RWPE2 (cell line): Measurements from ENCODE around the gene PBRM1.
A peak's percentile ranks its signal among the peaks of the same experiment; 100 is the strongest.

Experiments used
- ATAC-seq: fragments of 200-7000 bp; cut with Tn5 transposase; 3 replicates; pipeline ENCODE4 v1.9.1; 2021; ENCODE audit warnings: low read depth
- DNase-seq: peaks from one replicate; pipeline ENCODE4 v3.0.0-alpha.2; 2020; ENCODE audit warnings: low spot score
- H3K27ac ChIP-seq: fragments of 450-650 bp; 2 replicates; pipeline ENCODE4 v1.5.1; 2017; ENCODE audit warnings: mild to moderate bottlenecking; ENCODE audit not compliant: poor library complexity, severe bottlenecking
- H3K27me3 ChIP-seq: fragments of 250-450 bp; sonication (Bioruptor Pico); 2 replicates; pipeline ENCODE4 v1.5.1; 2021; ENCODE audit warnings: mild to moderate bottlenecking, moderate library complexity; ENCODE audit not compliant: insufficient read depth, poor library complexity, severe bottlenecking
- H3K36me3 ChIP-seq: fragments of 250-450 bp; sonication (Bioruptor Pico); 2 replicates; pipeline ENCODE4 v1.5.1; 2020; ENCODE audit warnings: low read depth, mild to moderate bottlenecking, moderate library complexity
- H3K4me1 ChIP-seq: fragments of 250-450 bp; sonication (Bioruptor Pico); 2 replicates; pipeline ENCODE4 v1.5.1; 2021; ENCODE audit warnings: mild to moderate bottlenecking, moderate library complexity; ENCODE audit not compliant: insufficient read depth, poor library complexity, severe bottlenecking
- H3K4me3 ChIP-seq: fragments of 250-450 bp; sonication (Bioruptor Pico); 2 replicates; pipeline ENCODE4 v1.5.1; 2021; ENCODE audit warnings: mild to moderate bottlenecking, moderate library complexity; ENCODE audit not compliant: severe bottlenecking
- H3K9me3 ChIP-seq: fragments of 250-450 bp; sonication (Bioruptor Pico); 2 replicates; pipeline ENCODE4 v1.5.1; 2021; ENCODE audit warnings: mild to moderate bottlenecking, moderate library complexity; ENCODE audit not compliant: severe bottlenecking
- CTCF ChIP-seq: fragments of 450-650 bp; IDR thresholded peaks from one replicate; pipeline ENCODE4 v1.5.1; 2017; ENCODE audit warnings: mild to moderate bottlenecking, moderate library complexity; ENCODE audit not compliant: poor library complexity, severe bottlenecking

Gene PBRM1

GRCh38 chr3:52614689-52615088 is 71.0 kb downstream of the PBRM1 start:
- Histone ChIP-seq H3K27me3 (no peaks in the 10 kb centered on the region), H3K27ac (no peak overlapping the region), H3K4me3 (no peak overlapping the region), H3K4me1 (no peaks in the 10 kb centered on the region), H3K36me3 (peaks cover 74% of the 10 kb centered on the region), H3K9me3 (no peaks in the 10 kb centered on the region)
- no peak for TF ChIP-seq CTCF
- ATAC-seq (no peak), DNase-seq (no peak)

DNA sequence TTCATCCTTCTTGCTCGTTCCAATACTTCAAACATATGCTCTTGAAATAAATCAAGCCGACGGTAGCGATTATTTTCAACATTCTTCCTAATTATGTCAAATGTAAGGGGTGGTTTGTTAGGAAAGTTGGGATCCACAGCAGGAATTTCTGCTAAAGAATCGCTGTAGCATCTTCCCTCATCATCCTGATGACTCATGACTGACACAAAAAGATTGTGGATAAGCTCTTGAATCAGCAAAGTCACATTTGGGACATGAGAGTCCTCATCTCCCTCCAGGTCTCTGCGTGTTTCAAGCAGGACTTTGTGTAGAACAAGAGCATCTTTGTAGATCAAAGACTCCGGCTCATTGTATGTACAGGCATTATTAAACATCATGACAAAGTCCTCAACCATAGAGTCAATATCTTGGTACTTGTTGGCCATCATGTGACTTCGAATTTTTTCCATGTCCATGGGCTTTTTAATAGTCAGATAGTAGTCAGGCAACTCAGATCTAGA is 76.3 kb downstream of the PBRM1 start:
- Histone ChIP-seq H3K27ac (no peak overlapping the region), H3K36me3 (peaks cover 66% of the 10 kb centered on the region), H3K4me1 (peaks cover 12% of the 10 kb centered on the region), H3K27me3 (no peaks in the 10 kb centered on the region), H3K9me3 (no peaks in the 10 kb centered on the region), H3K4me3 (no peak overlapping the region)
- no peak for TF ChIP-seq CTCF
- DNase-seq (no peak), ATAC-seq (no peak)

DNA sequence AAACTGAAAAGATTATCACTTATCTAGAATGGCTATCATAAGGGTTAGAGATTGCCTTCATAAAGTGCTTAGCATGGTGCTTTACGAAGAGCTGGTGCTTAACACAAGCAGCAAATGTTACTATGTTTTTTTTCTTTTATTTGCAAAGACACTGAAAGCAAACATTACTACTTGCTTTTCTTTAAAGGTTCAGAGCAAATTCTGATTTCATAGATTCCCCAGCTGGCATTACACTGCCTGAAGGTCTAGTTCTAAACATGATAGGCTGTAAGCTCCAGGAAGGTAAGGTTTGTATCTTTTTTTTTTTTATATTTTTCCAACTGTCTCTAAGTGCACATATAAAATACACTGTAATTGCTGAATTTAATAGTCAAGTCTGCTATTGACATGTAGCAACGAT is 77.4 kb downstream of the PBRM1 start:
- no peak overlapping the region for H3K27ac ChIP-seq
- DNase-seq (no peak), ATAC-seq (no peak)
- H3K36me3 ChIP-seq, result peaks cover 74% of the 10 kb centered on the region
- peaks cover 12% of the 10 kb centered on the region for H3K4me1 ChIP-seq
- no peaks in the 10 kb centered on the region for H3K9me3 ChIP-seq
- H3K27me3 ChIP-seq, result no peaks in the 10 kb centered on the region
- no peak for TF ChIP-seq CTCF
- no peak overlapping the region for H3K4me3 ChIP-seq

- H3K4me3 ChIP-seq, result no peak overlapping the region
- no peaks in the 10 kb centered on the region for H3K27me3 ChIP-seq
- peak overlapping the region; percentile 25 for H3K27ac ChIP-seq
Measured at GRCh38 chr3:52606373-52607085, 79.2 kb downstream of the PBRM1 start.

More at GRCh38 chr3:52606373-52607085, 79.2 kb downstream of the PBRM1 start:
- peak; percentile 74 for DNase-seq
- ATAC-seq, result peak; percentile 99
- peaks cover 12% of the 10 kb centered on the region for H3K4me1 ChIP-seq
- peaks cover 83% of the 10 kb centered on the region for H3K36me3 ChIP-seq
- no peaks in the 10 kb centered on the region for H3K9me3 ChIP-seq
- no peak for TF ChIP-seq CTCF
